GM23338 (cell line): Measurements from ENCODE around the gene F2RL3. TPM values are rescaled to one million over a fixed set of nuclear protein-coding genes. Genes with fewer than 3 reads are reported as not detected.

Experiments
- ATAC-seq: fragments of 200-7000 bp; cut with Tn5 transposase; 3 replicates; pipeline ENCODE4 v1.9.1; 2020
- DNase-seq: peaks from one replicate; pipeline ENCODE4 v3.0.0-alpha.2; 2015; ENCODE audit warnings: low spot score
- H2AFZ ChIP-seq: fragments of 200-600 bp; sonication (generic); 2 replicates; pipeline ENCODE4 v1.8.0; 2016; ENCODE audit warnings: antibody characterized with exemption, mild to moderate bottlenecking, moderate library complexity
- H3F3A ChIP-seq: fragments of 200-600 bp; sonication (generic); replicated peaks from 2 replicates; pipeline ENCODE4 v1.8.0; 2017; ENCODE audit warnings: antibody characterized with exemption, mixed run types, low read depth
- H3K27ac ChIP-seq: fragments of 200-600 bp; sonication (generic); 2 replicates; pipeline ENCODE4 v1.6.1; 2016; ENCODE audit warnings: low read depth
- H3K27me3 ChIP-seq: fragments of 200-600 bp; sonication (generic); 2 replicates; pipeline ENCODE4 v1.8.0; 2016; ENCODE audit warnings: mild to moderate bottlenecking, mixed run types, moderate library complexity; ENCODE audit not compliant: insufficient read depth
- H3K36me3 ChIP-seq: fragments of 200-600 bp; sonication (generic); 2 replicates; pipeline ENCODE4 v1.8.0; 2016; ENCODE audit warnings: mild to moderate bottlenecking; ENCODE audit not compliant: insufficient read depth
- H3K4me1 ChIP-seq: fragments of 200-600 bp; sonication (generic); 2 replicates; pipeline ENCODE4 v1.8.0; 2016; ENCODE audit warnings: mild to moderate bottlenecking, moderate library complexity; ENCODE audit not compliant: insufficient read depth
- H3K4me2 ChIP-seq: fragments of 200-600 bp; sonication (generic); 2 replicates; pipeline ENCODE4 v1.7.1; 2017; ENCODE audit warnings: mixed run types
- H3K4me3 ChIP-seq: fragments of 200-600 bp; sonication (generic); 2 replicates; pipeline ENCODE4 v1.6.1; 2016; ENCODE audit warnings: mixed run types
- H3K79me2 ChIP-seq: fragments of 200-600 bp; sonication (generic); replicated peaks from 2 replicates; pipeline ENCODE4 v1.8.0; 2017; ENCODE audit warnings: mild to moderate bottlenecking; ENCODE audit not compliant: insufficient read depth
- H3K9me2 ChIP-seq: fragments of 200-600 bp; sonication (generic); 2 replicates; pipeline ENCODE4 v1.8.0; 2017; ENCODE audit not compliant: insufficient read depth
- H4K20me1 ChIP-seq: fragments of 200-600 bp; sonication (generic); replicated peaks from 2 replicates; pipeline ENCODE4 v1.8.0; 2017; ENCODE audit warnings: mild to moderate bottlenecking; ENCODE audit not compliant: insufficient read depth
- H3K27ac Mint-ChIP-seq: 2 replicates; pipeline ENCODE4 v1.8.0; 2020; ENCODE audit warnings: inconsistent platforms, mild to moderate bottlenecking, moderate library complexity, mixed read lengths
- H3K27me3 Mint-ChIP-seq: 3 replicates; pipeline ENCODE4 v1.8.0; 2022; ENCODE audit warnings: low read depth, mild to moderate bottlenecking, moderate library complexity, mixed read lengths, inconsistent platforms; ENCODE audit not compliant: insufficient read depth, poor library complexity
- H3K36me3 Mint-ChIP-seq: 3 replicates; pipeline ENCODE4 v1.8.0; 2021; ENCODE audit warnings: low read depth, mild to moderate bottlenecking, inconsistent platforms, moderate library complexity, mixed read lengths
- H3K4me1 Mint-ChIP-seq: 3 replicates; pipeline ENCODE4 v1.8.0; 2020; ENCODE audit warnings: mild to moderate bottlenecking, inconsistent platforms, mixed read lengths
- H3K4me3 Mint-ChIP-seq: 3 replicates; pipeline ENCODE4 v1.8.0; 2021; ENCODE audit warnings: moderate library complexity, mild to moderate bottlenecking, inconsistent platforms, mixed read lengths
- H3K9me3 Mint-ChIP-seq: 3 replicates; pipeline ENCODE4 v1.8.0; 2020; ENCODE audit warnings: moderate library complexity, mild to moderate bottlenecking, inconsistent platforms, mixed read lengths
- CREB1 ChIP-seq: fragments of 250-450 bp; sonication (Bioruptor Pico); IDR thresholded peaks from 2 replicates; pipeline ENCODE4 v1.5.0; 2020; ENCODE audit warnings: low read depth, mild to moderate bottlenecking, moderate library complexity
- CTCF ChIP-seq, 2 experiments: fragments of 200-600 bp in 1 of 2; sonication (generic) in 1 of 2; conservative IDR thresholded peaks; 2 replicates each; pipeline versions ENCODE4 v1.5.1 to v1.6.1; 2016 to 2017; ENCODE audit warnings: antibody characterized with exemption in 2 of 2, low read depth in 2 of 2, mild to moderate bottlenecking in 2 of 2, moderate library complexity in 1 of 2
- EZH2 ChIP-seq: fragments of 200-600 bp; sonication (generic); IDR thresholded peaks from one replicate; pipeline ENCODE4 v1.8.0; 2017; ENCODE audit warnings: antibody characterized with exemption, mild to moderate bottlenecking, low read depth; ENCODE audit not compliant: unreplicated experiment
- EZH2phosphoT487 ChIP-seq: fragments of 200-600 bp; sonication (generic); IDR thresholded peaks from one replicate; pipeline ENCODE4 v1.8.1; 2018; ENCODE audit warnings: antibody characterized with exemption; ENCODE audit not compliant: unreplicated experiment
- JUNB ChIP-seq: IDR thresholded peaks from one replicate; pipeline ENCODE4 v1.6.1; 2016; ENCODE audit warnings: antibody characterized with exemption; ENCODE audit not compliant: unreplicated experiment
- NANOG ChIP-seq: IDR thresholded peaks from 2 replicates; pipeline ENCODE4 v1.6.1; 2016; ENCODE audit warnings: antibody characterized with exemption, borderline replicate concordance
- POLR2AphosphoS5 ChIP-seq: IDR thresholded peaks from 2 replicates; pipeline ENCODE4 v1.6.1; 2016; ENCODE audit warnings: antibody characterized with exemption, low read depth
- REST ChIP-seq: IDR thresholded peaks from one replicate; pipeline ENCODE4 v1.6.1; 2018; ENCODE audit warnings: antibody characterized with exemption; ENCODE audit not compliant: unreplicated experiment
- STAT1 ChIP-seq: IDR thresholded peaks from one replicate; pipeline ENCODE4 v1.6.1; 2016; ENCODE audit warnings: antibody characterized with exemption; ENCODE audit not compliant: unreplicated experiment
- ZNF114 ChIP-seq: fragments of 250-450 bp; sonication (Bioruptor Pico); IDR thresholded peaks from 2 replicates; pipeline ENCODE4 v1.5.0; 2020; ENCODE audit warnings: mild to moderate bottlenecking, moderate library complexity
- ZNF331 ChIP-seq: fragments of 250-450 bp; sonication (Bioruptor Pico); IDR thresholded peaks from 2 replicates; pipeline ENCODE4 v1.5.0; 2020; ENCODE audit warnings: low read depth, mild to moderate bottlenecking, moderate library complexity
- ZNF462 ChIP-seq: fragments of 250-450 bp; sonication (Bioruptor Pico); IDR thresholded peaks from 2 replicates; pipeline ENCODE4 v1.5.0; 2020; ENCODE audit warnings: mild to moderate bottlenecking, moderate library complexity
- polyA plus RNA-seq: library from polyadenylated mRNA; unstranded; fragments of >200 nt; fragmentation: Nextera tagmentation; extraction: Ambion mirVana; gene quantifications from 2 replicates; pipeline ENCODE4 v1.2.1, GENCODE V29; 2016
- total RNA-seq: library from RNA; depleted of rRNA; stranded (reverse); fragments of >200 nt; shearing (Covaris generic); gene quantifications from 2 replicates; pipeline ENCODE4 v1.2.3, GENCODE V29; 2014

The F2RL3 gene
- total and polyA plus RNA-seq, 2 experiments from 2014 or later, result not detected

- TF ChIP-seq CTCF (conservative IDR thresholded peaks at IDR 0.05; ENCODE audit: low read depth in 2 of 2) (no peak), ZNF114 (no peak), STAT1 (no peak), EZH2 (no peak), JUNB (no peak)
These were observed 42.0 kb downstream of the F2RL3 start (continued) for GRCh38 chr19:16930753-16931152.

- DNase-seq, result no peak
- TF ChIP-seq REST (no peak), NANOG (no peak), CTCF (conservative IDR thresholded peaks at IDR 0.05; ENCODE audit: low read depth in 2 of 2) (no peak), EZH2 (no peak), ZNF331 (no peak), ZNF114 (no peak), CREB1 (CRISPR knock-in tag) (no peak), ZNF462 (CRISPR knock-in tag) (no peak), JUNB (no peak), POLR2AphosphoS5 (no peak), STAT1 (no peak), EZH2phosphoT487 (no peak)
These were observed 42.5 kb downstream of the F2RL3 start for GRCh38 chr19:16931306-16931705.

More at GRCh38 chr19:16931306-16931705, 42.5 kb downstream of the F2RL3 start:
- H3K27me3 Mint-ChIP-seq, result peaks cover 12% of the 10 kb centered on the region
- ATAC-seq, result no peak
- Histone ChIP-seq H3K27ac (no peak overlapping the region), H3K27me3 (no peaks in the 10 kb centered on the region), H4K20me1 (no peaks in the 10 kb centered on the region), H3K36me3 (no peaks in the 10 kb centered on the region), H3K79me2 (no peaks in the 10 kb centered on the region), H3F3A (no peaks in the 10 kb centered on the region), H3K4me2 (no peak overlapping the region), H3K4me1 (no peaks in the 10 kb centered on the region), H2AFZ (no peak overlapping the region), H3K4me3 (no peak overlapping the region), H3K9me2 (no peaks in the 10 kb centered on the region)
- peaks cover 82% of the 10 kb centered on the region for H3K9me3 Mint-ChIP-seq
- no peaks in the 10 kb centered on the region for H3K4me1 Mint-ChIP-seq
- H3K36me3 Mint-ChIP-seq, result peaks cover 47% of the 10 kb centered on the region
- no peak overlapping the region for H3K27ac Mint-ChIP-seq
- H3K4me3 Mint-ChIP-seq, result no peak overlapping the region
